Loucy (cell line): ENCODE data around the gene BUD31.

Experiments
- EZH2phosphoT487 ChIP-seq: fragments of 200-600 bp; IDR thresholded peaks from 2 replicates; pipeline ENCODE4 v1.6.1; 2018; ENCODE audit warnings: antibody characterized with exemption, mild to moderate bottlenecking, moderate library complexity, borderline replicate concordance
- TF ChIP-seq, protein P1 (sequence below): fragments of 200-600 bp; sonication (generic); conservative IDR thresholded peaks from 2 replicates; pipeline ENCODE4 v1.5.1; 2014; ENCODE audit warnings: mild to moderate bottlenecking, antibody characterized with exemption, low read length

- TF ChIP-seq, protein P1, sequence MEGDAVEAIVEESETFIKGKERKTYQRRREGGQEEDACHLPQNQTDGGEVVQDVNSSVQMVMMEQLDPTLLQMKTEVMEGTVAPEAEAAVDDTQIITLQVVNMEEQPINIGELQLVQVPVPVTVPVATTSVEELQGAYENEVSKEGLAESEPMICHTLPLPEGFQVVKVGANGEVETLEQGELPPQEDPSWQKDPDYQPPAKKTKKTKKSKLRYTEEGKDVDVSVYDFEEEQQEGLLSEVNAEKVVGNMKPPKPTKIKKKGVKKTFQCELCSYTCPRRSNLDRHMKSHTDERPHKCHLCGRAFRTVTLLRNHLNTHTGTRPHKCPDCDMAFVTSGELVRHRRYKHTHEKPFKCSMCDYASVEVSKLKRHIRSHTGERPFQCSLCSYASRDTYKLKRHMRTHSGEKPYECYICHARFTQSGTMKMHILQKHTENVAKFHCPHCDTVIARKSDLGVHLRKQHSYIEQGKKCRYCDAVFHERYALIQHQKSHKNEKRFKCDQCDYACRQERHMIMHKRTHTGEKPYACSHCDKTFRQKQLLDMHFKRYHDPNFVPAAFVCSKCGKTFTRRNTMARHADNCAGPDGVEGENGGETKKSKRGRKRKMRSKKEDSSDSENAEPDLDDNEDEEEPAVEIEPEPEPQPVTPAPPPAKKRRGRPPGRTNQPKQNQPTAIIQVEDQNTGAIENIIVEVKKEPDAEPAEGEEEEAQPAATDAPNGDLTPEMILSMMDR: no peak
- no peak for TF ChIP-seq EZH2phosphoT487
These were observed 38.9 kb upstream of the BUD31 start for GRCh38 chr7:99369767-99370391.
